Neuronal stem cell (in vitro differentiated cells): ENCODE data around the gene ALDH3B1.

Experiments
- DNase-seq: peaks from one replicate; pipeline ENCODE4 v3.0.0-alpha.2; 2013; ENCODE audit warnings: low spot score
- H2AFZ ChIP-seq: one replicate; pipeline ENCODE4 v1.6.1; 2013; ENCODE audit warnings: mild to moderate bottlenecking, low read length, inconsistent platforms
- H2AK5ac ChIP-seq: 2 replicates; pipeline ENCODE4 v1.6.1; 2013; ENCODE audit warnings: low read depth, mild to moderate bottlenecking, inconsistent platforms, low read length, moderate library complexity, mixed read lengths
- H2BK120ac ChIP-seq: 2 replicates; pipeline ENCODE4 v1.6.1; 2013; ENCODE audit warnings: low read depth, mild to moderate bottlenecking, inconsistent platforms, low read length, moderate library complexity, mixed read lengths
- H2BK12ac ChIP-seq: one replicate; pipeline ENCODE4 v1.6.1; 2013; ENCODE audit warnings: low read length, inconsistent platforms
- H2BK15ac ChIP-seq: 2 replicates; pipeline ENCODE4 v1.6.1; 2013; ENCODE audit warnings: mild to moderate bottlenecking, low read length, inconsistent platforms, mixed read lengths
- H2BK5ac ChIP-seq: one replicate; pipeline ENCODE4 v1.6.1; 2013; ENCODE audit warnings: inconsistent platforms, mild to moderate bottlenecking, low read length, moderate library complexity
- H3K14ac ChIP-seq: one replicate; pipeline ENCODE4 v1.6.1; 2013; ENCODE audit warnings: low read length, inconsistent platforms
- H3K18ac ChIP-seq: 2 replicates; pipeline ENCODE4 v1.6.1; 2013; ENCODE audit warnings: low read length, inconsistent platforms
- H3K23ac ChIP-seq: 2 replicates; pipeline ENCODE4 v1.6.1; 2013; ENCODE audit warnings: low read depth, mild to moderate bottlenecking, mixed read lengths, low read length, inconsistent platforms; ENCODE audit not compliant: poor library complexity
- H3K27ac ChIP-seq: replicated peaks from 3 replicates; pipeline ENCODE4 v1.5.1; 2013; ENCODE audit warnings: low read length, inconsistent platforms
- H3K27me3 ChIP-seq, 3 experiments: 2 replicates each; pipeline ENCODE4 v1.6.1; 2013; ENCODE audit warnings: low read length in 3 of 3, mild to moderate bottlenecking in 2 of 3, inconsistent platforms in 1 of 3, low read depth in 1 of 3, mixed read lengths in 1 of 3, moderate library complexity in 1 of 3; ENCODE audit not compliant: control insufficient read depth in 3 of 3, insufficient read depth in 3 of 3
- H3K36me3 ChIP-seq, 2 donors: replicated peaks in 1 of 2; 2 replicates each; pipeline ENCODE4 v1.6.1; 2013; ENCODE audit warnings: low read length in 2 of 2; ENCODE audit not compliant: control insufficient read depth in 2 of 2, insufficient read depth in 2 of 2
- H3K4ac ChIP-seq: 2 replicates; pipeline ENCODE4 v1.6.1; 2013; ENCODE audit warnings: inconsistent platforms, mild to moderate bottlenecking, low read length, moderate library complexity
- H3K4me1 ChIP-seq, 2 donors: 1 replicate in 1 of 2; 2 replicates in 1 of 2; pipeline ENCODE4 v1.6.1; 2013; ENCODE audit warnings: low read length in 2 of 2, low read depth in 1 of 2; ENCODE audit not compliant: control insufficient read depth in 2 of 2, insufficient read depth in 1 of 2
- H3K4me2 ChIP-seq: one replicate; pipeline ENCODE4 v1.6.1; 2013; ENCODE audit warnings: mild to moderate bottlenecking, low read length, inconsistent platforms; ENCODE audit not compliant: insufficient read depth, poor library complexity, severe bottlenecking
- H3K4me3 ChIP-seq, 2 donors: 2 replicates each; pipeline ENCODE4 v1.5.1; 2013; ENCODE audit warnings: low read length in 2 of 2, mild to moderate bottlenecking in 2 of 2, inconsistent platforms in 1 of 2, moderate library complexity in 1 of 2
- H3K79me1 ChIP-seq: one replicate; pipeline ENCODE4 v1.6.1; 2013; ENCODE audit warnings: low read depth, mild to moderate bottlenecking, inconsistent platforms, low read length, moderate library complexity
- H3K9ac ChIP-seq: one replicate; pipeline ENCODE4 v1.6.1; 2013; ENCODE audit warnings: mild to moderate bottlenecking, low read depth, low read length, inconsistent platforms; ENCODE audit not compliant: poor library complexity
- H3K9me3 ChIP-seq, 2 donors: replicated peaks in 1 of 2; 2 replicates each; pipeline versions ENCODE3 to v1.6.1; 2013; ENCODE audit warnings: low read length in 2 of 2, mild to moderate bottlenecking in 2 of 2, inconsistent platforms in 1 of 2, low read depth in 1 of 2, mixed read lengths in 1 of 2, moderate library complexity in 1 of 2; ENCODE audit not compliant: control insufficient read depth in 2 of 2, insufficient read depth in 1 of 2
- H4K8ac ChIP-seq: one replicate; pipeline ENCODE4 v1.6.1; 2013; ENCODE audit warnings: low read depth, mild to moderate bottlenecking, inconsistent platforms, low read length, moderate library complexity
- H4K91ac ChIP-seq: one replicate; pipeline ENCODE4 v1.6.1; 2013; ENCODE audit warnings: low read length, low read depth, mild to moderate bottlenecking, inconsistent platforms; ENCODE audit not compliant: poor library complexity
- WGBS, 2 donors: extraction: QIAGEN DNeasy Blood & Tissue Kit; methylation state at CpG; one replicate each; pipeline ENCODE4 v1.1.7; 2013; ENCODE audit warnings: missing lambda C conversion rate in 2 of 2, mixed read lengths in 1 of 2; ENCODE audit not compliant: insufficient read length in 2 of 2, insufficient replicate concordance in 1 of 2; ENCODE audit errors: extremely low coverage in 2 of 2; 5-methylcytosine and 5-hydroxymethylcytosine counted together

The ALDH3B1 gene

GRCh38 chr11:68006606-68007166, 3.4 kb upstream of the ALDH3B1 start:
- H3K27ac ChIP-seq: no peak overlapping the region
- H4K91ac ChIP-seq: no peak overlapping the region
- H4K8ac ChIP-seq: no peak overlapping the region
- no peak overlapping the region for H3K4me2 ChIP-seq
- H2BK15ac ChIP-seq: no peak overlapping the region
- no peak overlapping the region for H3K14ac ChIP-seq
- H2BK12ac ChIP-seq: no peak overlapping the region
- H3K27me3 ChIP-seq: peaks cover 0 to 12% (median 0%) of the 10 kb centered on the region in 3 experiments
- no peak overlapping the region for H2AFZ ChIP-seq
- H3K79me1 ChIP-seq: peaks cover 6% of the 10 kb centered on the region
- WGBS, 2 donors: no CpG with 5 or more reads among the region's 7 CpGs
- H3K9me3 ChIP-seq: no peaks in the 10 kb centered on the region
- H3K4me1 ChIP-seq: peaks cover 15 to 27% of the 10 kb centered on the region in 2 donors
- no peak overlapping the region for H3K4ac ChIP-seq
- H3K9ac ChIP-seq: no peak overlapping the region
- H3K4me3 ChIP-seq: no peak overlapping the region
- no peak for DNase-seq
- H2BK5ac ChIP-seq: no peak overlapping the region
- no peaks in the 10 kb centered on the region for H3K36me3 ChIP-seq
- peak overlapping the region; percentile 6 for H3K18ac ChIP-seq
- H3K23ac ChIP-seq: no peak overlapping the region
- H2AK5ac ChIP-seq: peak overlapping the region; percentile 69
- no peak overlapping the region for H2BK120ac ChIP-seq

- Histone ChIP-seq H3K9me3 (no peaks in the 10 kb centered on the region), H3K79me1 (peaks cover 6% of the 10 kb centered on the region), H3K27me3 (peaks cover 0 to 10% (median 0%) of the 10 kb centered on the region in 3 experiments), H2AFZ (no peak overlapping the region), H4K91ac (no peak overlapping the region), H3K23ac (no peak overlapping the region), H3K9ac (no peak overlapping the region), H4K8ac (no peak overlapping the region), H2BK12ac (no peak overlapping the region), H3K4me2 (no peak overlapping the region), H3K27ac (no peak overlapping the region), H3K18ac (peak overlapping the region; percentile 53), H3K4me1 (peaks cover 15 to 34% of the 10 kb centered on the region in 2 donors), H2BK5ac (no peak overlapping the region), H2BK15ac (peak overlapping the region; percentile 45), H3K4me3 (no peak overlapping the region), H3K36me3 (no peaks in the 10 kb centered on the region), H2AK5ac (peak overlapping the region; percentile 77), H2BK120ac (no peak overlapping the region), H3K4ac (no peak overlapping the region), H3K14ac (no peak overlapping the region)
- no peak for DNase-seq
- no CpG with 5 or more reads among the region's 16 CpGs for WGBS, 2 donors
These were observed 2.4 kb upstream of the ALDH3B1 start for GRCh38 chr11:68007498-68008380.

DNA sequence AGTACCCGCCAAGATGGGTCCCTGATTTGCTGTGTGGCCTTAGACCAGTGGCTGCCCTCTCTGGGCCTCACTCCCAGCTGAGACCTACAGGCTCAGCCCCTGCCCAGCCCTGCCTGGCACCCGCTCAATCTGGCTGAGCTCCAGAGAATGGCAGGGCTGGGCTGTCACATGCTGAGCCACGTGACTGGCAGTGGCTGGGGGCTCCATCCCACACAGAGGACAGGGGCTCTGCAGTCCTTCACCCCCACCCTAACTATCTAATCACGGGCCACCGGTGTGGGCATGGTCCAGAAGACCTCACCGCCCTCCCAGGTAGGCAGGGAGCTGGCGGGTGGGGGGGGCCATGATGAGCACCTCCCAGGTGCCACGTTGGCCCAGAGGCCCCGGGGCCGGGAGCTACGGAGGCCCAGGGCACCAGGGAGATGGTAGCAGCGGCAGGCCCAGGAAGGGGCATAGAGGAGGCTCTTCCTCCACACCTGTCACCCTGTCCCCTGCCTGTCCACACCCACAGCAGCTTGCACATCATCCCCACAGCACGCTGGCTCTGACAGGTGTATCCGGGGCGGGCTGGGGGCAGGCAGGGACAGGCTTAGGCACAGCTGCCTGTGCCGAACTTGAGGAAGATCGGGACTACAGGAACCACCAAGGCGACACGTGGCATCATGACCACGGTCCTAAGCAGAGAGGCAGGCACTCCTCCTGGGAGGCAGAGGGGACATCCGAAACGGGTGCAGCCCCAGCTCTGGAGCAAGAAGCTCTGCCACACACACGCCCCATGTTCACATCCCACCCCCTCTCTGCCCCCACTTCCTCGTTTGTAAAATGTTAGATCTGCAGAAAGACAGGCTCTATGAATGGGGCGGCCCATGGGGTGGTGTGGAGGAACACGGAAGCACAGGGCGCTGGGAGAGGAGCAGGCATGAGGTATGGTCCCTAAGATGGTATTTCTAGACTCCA, 1.5 kb upstream of the ALDH3B1 start:
- H2BK5ac ChIP-seq: peak overlapping the region; percentile 83
- peak overlapping the region; percentile 77 for H2AK5ac ChIP-seq
- no peak overlapping the region for H2BK120ac ChIP-seq
- no peak overlapping the region for H3K4me3 ChIP-seq
- peaks cover 0 to 6% (median 0%) of the 10 kb centered on the region in 3 experiments for H3K27me3 ChIP-seq
- H3K9ac ChIP-seq: peak overlapping the region; percentile 35
- peak overlapping the region; percentile 45 for H2BK15ac ChIP-seq
- no peak overlapping the region for H3K27ac ChIP-seq
- no peak overlapping the region for H3K14ac ChIP-seq
- no peak overlapping the region for H4K8ac ChIP-seq
- H3K9me3 ChIP-seq: no peaks in the 10 kb centered on the region
- no peak overlapping the region for H3K4ac ChIP-seq
- peak overlapping the region; percentile 85 for H2BK12ac ChIP-seq
- no peak overlapping the region for H2AFZ ChIP-seq
- H3K18ac ChIP-seq: peak overlapping the region; percentile 74
- no peaks in the 10 kb centered on the region for H3K36me3 ChIP-seq
- H3K23ac ChIP-seq: peak overlapping the region; percentile 61
- no peak overlapping the region for H4K91ac ChIP-seq
- H3K4me2 ChIP-seq: no peak overlapping the region
- peaks cover 4% of the 10 kb centered on the region for H3K79me1 ChIP-seq
- no peak for DNase-seq
- WGBS, 2 donors: no CpG with 5 or more reads among the region's 27 CpGs
- peaks cover 12 to 42% of the 10 kb centered on the region in 2 donors for H3K4me1 ChIP-seq
